OCI-LY7 (cell line): ENCODE measurements around the gene MOK.

ENCODE experiments used
- CTCF ChIP-seq: fragments of 200-600 bp; sonication (generic); conservative IDR thresholded peaks from 2 replicates; pipeline ENCODE4 v1.5.1; 2014; ENCODE audit warnings: mild to moderate bottlenecking, antibody characterized with exemption, low read length, moderate library complexity, mixed read lengths
- EZH2phosphoT487 ChIP-seq: fragments of 200-600 bp; sonication (generic); IDR thresholded peaks from 2 replicates; pipeline ENCODE4 v1.6.1; 2018; ENCODE audit warnings: low read depth, borderline replicate concordance, mild to moderate bottlenecking, mixed run types, antibody characterized with exemption, low read length, moderate library complexity, mixed read lengths

GRCh38 chr14:102293781-102294180 lies 11.2 kb downstream of the MOK start:
- TF ChIP-seq CTCF (no peak), EZH2phosphoT487 (no peak)
